GM12872 (cell line): ENCODE measurements around the gene BTBD18.
A peak's percentile ranks its signal among the peaks of the same experiment; 100 is the strongest.

Experiments used
- CTCF ChIP-seq: IDR thresholded peaks from 3 replicates; pipeline ENCODE4 v1.5.1; 2011; ENCODE audit warnings: low read depth, mild to moderate bottlenecking, low read length, moderate library complexity; ENCODE audit not compliant: insufficient read depth

The BTBD18 gene

GRCh38 chr11:57751676-57752253 lies at the start of gene BTBD18:
BTBD18 (minus strand) TSS chr11:57751819; CDS start chr11:57751188, 631 bp downstream.
- peak; percentile 52; the same call in 2 of the 3 replicates for TF ChIP-seq CTCF

GRCh38 chr11:57801183-57801485 lies 49.5 kb upstream of the BTBD18 start:
- TF ChIP-seq CTCF, result no peak

GRCh38 chr11:57800444-57801182 lies 49.0 kb upstream of the BTBD18 start:
- TF ChIP-seq CTCF, result peak; percentile 82

GRCh38 chr11:57798905-57799559 lies 47.4 kb upstream of the BTBD18 start:
- no peak for TF ChIP-seq CTCF

GRCh38 chr11:57793351-57794115 lies 41.9 kb upstream of the BTBD18 start:
- no peak for TF ChIP-seq CTCF

- no peak for TF ChIP-seq CTCF
These were observed 41.3 kb upstream of the BTBD18 start for GRCh38 chr11:57792870-57793269.

- TF ChIP-seq CTCF, result no peak
These were observed 40.5 kb upstream of the BTBD18 start for GRCh38 chr11:57792060-57792541.
